LoVo (cell line): ENCODE results near the gene COPB1.
A peak's percentile ranks its signal among the peaks of the same experiment; 100 is the strongest.

Experiments
- DNase-seq: peaks from one replicate; pipeline ENCODE4 v3.0.0-alpha.2; 2016; ENCODE audit warnings: low spot score

COPB1 gene

GRCh38 chr11:14425621-14426020 lies 74.0 kb downstream of the COPB1 start:
- DNase-seq = no peak

DNA sequence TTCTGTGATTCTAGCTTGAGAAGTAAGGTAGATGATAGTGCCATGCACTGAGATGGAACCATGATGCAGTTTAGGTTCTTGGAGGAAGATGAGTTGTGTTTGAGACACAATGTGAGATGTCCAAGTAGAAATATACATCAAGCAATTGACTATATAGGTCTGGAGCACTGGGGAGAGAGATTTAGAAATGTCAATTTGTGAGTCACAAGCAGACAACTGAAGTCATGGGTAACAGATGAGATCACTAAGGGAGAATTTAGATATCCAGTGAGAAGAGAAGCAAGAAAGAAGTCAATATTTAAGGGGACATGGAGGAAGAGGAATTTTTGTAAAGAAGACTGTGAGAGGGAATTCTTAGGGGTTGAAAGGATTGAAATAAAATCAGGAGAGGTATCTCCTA lies 75.5 kb downstream of the COPB1 start:
- DNase-seq = no peak

DNA sequence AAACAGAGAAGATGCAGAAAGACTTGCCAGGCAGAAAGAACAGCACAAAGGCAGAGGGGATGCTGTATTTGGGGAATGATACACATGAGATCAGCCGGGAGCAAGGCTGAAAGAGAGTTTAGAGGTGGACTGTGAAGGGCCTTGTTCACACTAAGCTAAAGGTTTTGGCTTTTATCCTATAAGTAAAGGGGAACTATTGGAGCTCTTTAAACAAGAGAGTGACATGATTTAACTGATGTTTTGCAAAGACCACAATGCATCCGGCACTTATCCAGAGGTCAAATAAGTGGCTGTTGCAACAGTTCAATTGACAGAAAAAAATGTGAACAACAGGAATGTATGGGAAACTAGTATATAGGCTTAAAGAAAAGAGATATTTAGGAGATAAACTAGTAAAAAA lies 76.0 kb downstream of the COPB1 start:
- DNase-seq = no peak

DNA sequence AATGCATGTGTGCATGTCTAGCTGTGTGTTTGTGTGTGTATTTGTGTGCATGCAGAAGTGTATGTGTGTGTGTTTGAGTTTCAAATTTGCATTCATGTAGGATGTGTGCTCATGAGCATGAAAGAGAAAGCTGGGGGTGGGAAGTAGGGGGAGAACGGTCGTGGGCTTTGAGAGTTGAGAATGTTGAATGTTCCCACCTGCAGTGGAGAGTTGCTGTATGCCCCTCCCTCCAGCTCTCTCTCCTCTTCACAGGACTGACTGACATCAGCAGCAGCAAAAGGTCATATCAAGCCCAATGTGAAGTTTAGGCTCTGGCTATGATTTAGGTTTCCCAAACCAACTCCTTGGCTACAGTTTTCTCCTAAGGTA lies 76.8 kb downstream of the COPB1 start:
- DNase-seq = no peak

GRCh38 chr11:14422052-14422813 lies 77.4 kb downstream of the COPB1 start:
- peak; percentile 54 for DNase-seq

- no peak for DNase-seq
These were observed 79.4 kb downstream of the COPB1 start for GRCh38 chr11:14420223-14420622.

GRCh38 chr11:14418801-14419417 lies 80.7 kb downstream of the COPB1 start:
- DNase-seq = peak; percentile 49

DNA sequence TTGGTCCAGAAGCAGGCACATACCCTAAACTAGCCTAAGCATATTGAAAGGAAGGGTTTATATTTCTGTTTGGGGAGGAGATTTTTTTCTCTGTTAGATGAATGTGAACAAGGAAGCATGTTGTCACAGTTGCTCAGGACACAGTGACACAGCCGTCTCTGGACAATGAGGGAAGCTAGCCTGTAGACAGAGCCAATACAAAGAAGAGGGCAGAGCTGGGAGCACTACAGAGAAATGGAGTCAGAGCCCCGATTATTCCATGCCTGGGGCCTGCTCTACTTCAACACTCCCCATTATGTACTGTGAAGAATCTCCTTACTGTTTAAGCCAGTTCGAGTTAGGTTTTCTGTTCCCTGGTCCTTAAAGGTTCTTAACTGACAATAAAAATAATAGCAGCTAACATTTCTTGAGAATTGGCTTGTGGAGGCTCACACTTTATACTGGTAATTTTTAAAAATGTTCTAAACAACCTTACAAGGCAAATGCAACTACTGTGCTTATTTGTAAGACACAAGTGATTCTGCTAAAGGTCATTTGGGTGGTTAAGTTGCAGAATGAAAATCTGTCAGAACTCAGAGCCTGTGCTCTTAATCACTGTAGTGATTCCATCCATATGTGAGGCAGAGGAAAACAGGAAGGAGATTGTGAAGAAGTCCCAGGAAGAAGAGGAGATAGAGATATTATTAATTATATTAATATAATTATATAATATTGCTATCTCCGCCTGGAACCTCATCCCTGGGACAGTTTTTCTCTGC lies 81.8 kb downstream of the COPB1 start:
- no peak for DNase-seq

GRCh38 chr11:14417186-14417585 lies 82.4 kb downstream of the COPB1 start:
- DNase-seq = no peak

GRCh38 chr11:14414470-14415461 lies 84.8 kb downstream of the COPB1 start:
- no peak for DNase-seq

DNA sequence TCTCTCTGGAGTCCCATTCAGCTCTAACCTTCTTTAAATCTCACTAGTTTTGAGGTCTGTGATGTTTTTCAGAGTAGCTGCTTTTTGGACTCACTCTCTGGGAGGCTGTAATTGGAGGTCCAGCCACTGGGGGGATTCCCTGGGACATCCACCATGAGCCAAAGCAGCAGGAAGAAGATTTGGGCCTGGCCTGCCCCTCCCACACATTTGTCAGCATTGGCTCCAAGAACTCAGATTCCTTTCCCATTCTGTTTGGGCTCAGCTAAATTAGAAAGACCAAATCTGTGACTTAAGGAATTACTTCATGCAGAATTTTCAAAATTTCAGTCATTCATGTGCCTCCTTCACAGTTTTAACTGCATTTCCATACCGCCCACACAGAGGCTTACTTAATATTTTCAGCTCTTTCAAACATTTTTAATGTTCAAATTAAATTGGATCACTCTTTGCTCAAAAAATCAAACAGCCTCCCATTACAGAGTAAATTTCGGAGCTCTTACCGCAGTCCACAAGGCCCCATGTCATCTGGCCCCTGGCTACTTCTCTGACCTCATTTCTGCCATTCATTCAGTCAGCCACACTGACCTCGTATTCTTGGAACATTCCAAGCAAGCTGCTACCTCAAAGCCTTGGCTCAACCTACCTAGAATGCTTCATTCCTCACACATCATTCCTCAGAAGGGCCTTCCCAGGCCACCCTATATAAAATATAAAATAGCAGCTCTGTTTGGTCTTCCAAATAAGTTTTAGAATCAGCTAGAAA lies 86.1 kb downstream of the COPB1 start:
- DNase-seq = no peak

DNA sequence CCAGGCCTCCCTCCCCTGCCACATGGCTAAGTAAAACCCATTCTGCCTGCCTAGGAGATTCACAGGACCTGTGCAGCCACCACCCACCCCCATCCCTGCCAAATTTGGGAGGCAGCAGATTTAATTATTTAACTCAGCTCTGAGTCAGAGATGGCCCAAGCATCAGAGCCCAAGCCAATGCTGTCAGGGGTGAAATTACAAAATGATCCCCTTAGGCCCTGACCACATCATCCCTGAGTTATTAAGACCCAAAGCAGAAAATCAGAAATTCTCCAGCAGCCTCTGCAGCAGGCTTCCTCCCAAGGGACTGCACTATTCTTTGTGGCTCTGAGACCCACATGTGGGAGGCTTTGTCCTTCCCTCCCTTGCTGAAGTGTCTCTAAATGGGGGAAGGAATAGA lies 87.8 kb downstream of the COPB1 start:
- no peak for DNase-seq

DNA sequence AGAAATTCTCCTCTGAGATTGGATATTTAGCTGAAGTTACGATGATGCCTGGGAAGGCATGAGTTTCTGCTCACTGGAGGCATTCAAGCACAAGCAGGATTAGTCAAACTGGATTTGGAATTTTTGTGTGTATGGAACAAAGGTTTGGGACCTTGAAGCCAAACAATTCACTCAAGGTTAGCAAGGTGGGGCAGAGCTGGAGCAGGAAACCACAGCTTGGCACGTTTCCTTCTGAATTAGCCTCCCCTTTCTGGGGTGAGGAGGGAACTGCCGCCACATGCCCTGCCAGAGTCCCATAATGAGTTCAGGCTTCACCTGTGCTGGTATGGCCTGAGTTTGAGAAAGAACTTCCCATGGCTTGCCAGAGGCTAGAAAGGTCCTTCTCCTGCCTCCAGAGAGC lies 89.7 kb downstream of the COPB1 start:
- DNase-seq = no peak

DNA sequence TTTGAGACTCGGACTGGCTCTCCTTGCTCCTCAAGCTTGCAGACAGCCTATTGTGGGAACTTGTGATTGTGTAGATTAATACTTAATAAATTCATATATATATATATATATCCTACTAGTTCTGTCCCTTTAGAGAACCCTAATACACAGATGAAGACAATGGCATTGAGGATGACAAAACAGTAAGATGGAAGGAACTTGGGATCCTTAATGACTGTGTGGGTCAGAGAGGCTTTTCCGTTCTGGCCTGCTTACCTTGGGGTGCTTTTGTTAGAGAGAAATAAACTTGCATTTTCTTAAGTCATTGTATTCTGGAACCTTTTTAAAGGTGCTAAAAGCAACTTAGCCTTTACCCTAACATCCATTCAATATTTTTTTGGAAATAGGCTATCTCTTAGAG lies 91.0 kb downstream of the COPB1 start:
- no peak for DNase-seq
